ENCODE measurements around the gene ARSA. TPM values are rescaled to one million over a fixed set of nuclear protein-coding genes. Genes with fewer than 3 reads are reported as not detected.

The ARSA gene
- total RNA-seq, 1 experiment from 2014 or later: 16.4 TPM

DNA sequence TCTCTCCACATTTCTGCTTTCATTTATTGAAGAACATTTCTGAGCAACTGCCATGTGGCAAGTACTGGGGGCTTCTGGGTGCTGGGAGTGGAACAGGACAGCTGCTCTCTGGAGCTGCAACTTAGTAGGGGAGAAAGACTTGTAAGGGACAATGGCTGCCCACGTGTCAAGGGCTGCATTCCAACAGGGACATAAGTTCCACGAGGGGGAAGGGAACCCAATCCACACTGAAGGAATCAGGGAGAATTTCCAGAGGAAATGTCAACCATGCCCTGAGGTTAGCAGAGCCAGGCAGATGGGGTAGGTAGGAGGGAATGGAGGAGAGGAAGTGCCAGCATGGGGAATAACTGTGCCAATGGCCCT lies 25.6 kb downstream of the ARSA start:
- Histone ChIP-seq H3K4me1 (ENCODE audit: control insufficient read depth in 1 of 2, insufficient read depth in 2 of 2, low read length in 2 of 2) (peaks cover 0 to 10% of the 10 kb centered on the region in 2 experiments; a peak in 1 of 4 replicates), H3K27ac (ENCODE audit: low read depth, low read length) (no peak overlapping the region), H3K9me3 (ENCODE audit: control insufficient read depth in 1 of 2, insufficient read depth in 1 of 2, low read depth in 1 of 2, low read length in 2 of 2) (no peaks in the 10 kb centered on the region), H4K20me1 (ENCODE audit: insufficient read depth) (no peaks in the 10 kb centered on the region), H3K27me3 (ENCODE audit: insufficient read depth, low read length) (no peaks in the 10 kb centered on the region), H3K9ac (ENCODE audit: low read length) (no peak overlapping the region), H3K9me2 (ENCODE audit: insufficient read depth) (no peaks in the 10 kb centered on the region), H3K4me2 (ENCODE audit: low read length) (no peak overlapping the region), H2AFZ (ENCODE audit: low read depth, low read length, poor library complexity, severe bottlenecking) (no peak overlapping the region), H3K4me3 (replicated peaks in 1 of 2; ENCODE audit: low read depth in 1 of 2, low read length in 2 of 2) (no peak overlapping the region), H3K36me3 (ENCODE audit: control insufficient read depth in 1 of 2, insufficient read depth in 2 of 2, low read length in 2 of 2) (no peaks in the 10 kb centered on the region), H3K79me2 (ENCODE audit: insufficient read depth, low read length) (no peaks in the 10 kb centered on the region)
- CTCF ChIA-PET: no interaction called here
- DNase-seq (ENCODE audit: low read depth, low spot score) (no peak), ATAC-seq (no peak)
- intact Hi-C loops (cut with micrococcal nuclease): no loop called here
- TF ChIP-seq, protein P1, sequence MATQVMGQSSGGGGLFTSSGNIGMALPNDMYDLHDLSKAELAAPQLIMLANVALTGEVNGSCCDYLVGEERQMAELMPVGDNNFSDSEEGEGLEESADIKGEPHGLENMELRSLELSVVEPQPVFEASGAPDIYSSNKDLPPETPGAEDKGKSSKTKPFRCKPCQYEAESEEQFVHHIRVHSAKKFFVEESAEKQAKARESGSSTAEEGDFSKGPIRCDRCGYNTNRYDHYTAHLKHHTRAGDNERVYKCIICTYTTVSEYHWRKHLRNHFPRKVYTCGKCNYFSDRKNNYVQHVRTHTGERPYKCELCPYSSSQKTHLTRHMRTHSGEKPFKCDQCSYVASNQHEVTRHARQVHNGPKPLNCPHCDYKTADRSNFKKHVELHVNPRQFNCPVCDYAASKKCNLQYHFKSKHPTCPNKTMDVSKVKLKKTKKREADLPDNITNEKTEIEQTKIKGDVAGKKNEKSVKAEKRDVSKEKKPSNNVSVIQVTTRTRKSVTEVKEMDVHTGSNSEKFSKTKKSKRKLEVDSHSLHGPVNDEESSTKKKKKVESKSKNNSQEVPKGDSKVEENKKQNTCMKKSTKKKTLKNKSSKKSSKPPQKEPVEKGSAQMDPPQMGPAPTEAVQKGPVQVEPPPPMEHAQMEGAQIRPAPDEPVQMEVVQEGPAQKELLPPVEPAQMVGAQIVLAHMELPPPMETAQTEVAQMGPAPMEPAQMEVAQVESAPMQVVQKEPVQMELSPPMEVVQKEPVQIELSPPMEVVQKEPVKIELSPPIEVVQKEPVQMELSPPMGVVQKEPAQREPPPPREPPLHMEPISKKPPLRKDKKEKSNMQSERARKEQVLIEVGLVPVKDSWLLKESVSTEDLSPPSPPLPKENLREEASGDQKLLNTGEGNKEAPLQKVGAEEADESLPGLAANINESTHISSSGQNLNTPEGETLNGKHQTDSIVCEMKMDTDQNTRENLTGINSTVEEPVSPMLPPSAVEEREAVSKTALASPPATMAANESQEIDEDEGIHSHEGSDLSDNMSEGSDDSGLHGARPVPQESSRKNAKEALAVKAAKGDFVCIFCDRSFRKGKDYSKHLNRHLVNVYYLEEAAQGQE (IDR thresholded peaks at IDR 0.05; ENCODE audit: low read depth): no peak
- TF ChIP-seq CEBPB (IDR thresholded peaks at IDR 0.05; ENCODE audit: low read depth) (no peak), EGR1 (IDR thresholded peaks at IDR 0.05; ENCODE audit: low read depth) (no peak), SRF (IDR thresholded peaks at IDR 0.05; ENCODE audit: low read depth) (no peak), EZH2 (IDR thresholded peaks at IDR 0.05) (no peak), POLR2A (IDR thresholded peaks at IDR 0.05; ENCODE audit: borderline replicate concordance, extremely low read depth, insufficient read depth, insufficient read length) (no peak), ZFX (IDR thresholded peaks at IDR 0.05) (no peak), SIN3A (IDR thresholded peaks at IDR 0.05; ENCODE audit: low read depth) (no peak), RAD21 (IDR thresholded peaks at IDR 0.05; ENCODE audit: low read depth) (no peak)
- RAD21 ChIA-PET (ENCODE audit: low non-redundant PET in 1 of 2, low total read pairs in 2 of 2, uncharacterized antibody in 2 of 2, unreplicated experiment in 2 of 2): no interaction called here
- POLR2A ChIA-PET: no interaction called here
- BruUV-seq (replicated peaks): no TSS peak
